ENCODE results near the gene MMS19.
"Not testable (repeated sequence)": the region's sequence is repeated elsewhere in the genome, so short reads cannot be mapped to it uniquely, and the experiment has no call there.

The MMS19 gene

GRCh38 chr10:97498076-97498840, at the start of gene MMS19:
Gene MMS19 (minus strand): TSS chr10:97498422. CDS start chr10:97498384, 38 bp downstream.
- DNase-seq (ENCODE audit: low read depth in 2 of 2, low spot score in 1 of 2): peak; percentile 98 to 100

- no peak for DNase-seq (ENCODE audit: low read depth in 2 of 2, low spot score in 1 of 2)
Measured at GRCh38 chr10:97547962-97548361, 49.7 kb upstream of the MMS19 start.

GRCh38 chr10:97547271-97547600, 49.0 kb upstream of the MMS19 start:
- DNase-seq (ENCODE audit: low read depth in 2 of 2, low spot score in 1 of 2): no peak

GRCh38 chr10:97546456-97547270, 48.4 kb upstream of the MMS19 start:
- no peak for DNase-seq (ENCODE audit: low read depth in 2 of 2, low spot score in 1 of 2)

- DNase-seq (ENCODE audit: low read depth in 2 of 2, low spot score in 1 of 2): no peak
Measured at GRCh38 chr10:97543025-97543546, 44.9 kb upstream of the MMS19 start.

- DNase-seq (ENCODE audit: low read depth in 2 of 2, low spot score in 1 of 2): no peak
Measured at GRCh38 chr10:97542169-97543024, 44.2 kb upstream of the MMS19 start.

GRCh38 chr10:97540669-97541500, 42.7 kb upstream of the MMS19 start:
- no peak for DNase-seq (ENCODE audit: low read depth in 2 of 2, low spot score in 1 of 2)

GRCh38 chr10:97539523-97540200, 41.4 kb upstream of the MMS19 start:
- DNase-seq (ENCODE audit: low read depth in 2 of 2, low spot score in 1 of 2): no peak

- no peak for DNase-seq (ENCODE audit: low read depth in 2 of 2, low spot score in 1 of 2)
Measured at GRCh38 chr10:97538839-97539238, 40.6 kb upstream of the MMS19 start.

GRCh38 chr10:97538411-97538810, 40.2 kb upstream of the MMS19 start:
- no peak for DNase-seq (ENCODE audit: low read depth in 2 of 2, low spot score in 1 of 2)

GRCh38 chr10:97537186-97537869, 39.1 kb upstream of the MMS19 start:
- no peak for DNase-seq (ENCODE audit: low read depth in 2 of 2, low spot score in 1 of 2)

GRCh38 chr10:97534746-97535367, 36.6 kb upstream of the MMS19 start:
- no peak for DNase-seq (ENCODE audit: low read depth in 2 of 2, low spot score in 1 of 2)

GRCh38 chr10:97533888-97534287, 35.7 kb upstream of the MMS19 start:
- no peak for DNase-seq (ENCODE audit: low read depth in 2 of 2, low spot score in 1 of 2)

- DNase-seq (ENCODE audit: low read depth in 2 of 2, low spot score in 1 of 2): no peak
Measured at GRCh38 chr10:97532935-97533671, 34.9 kb upstream of the MMS19 start.

GRCh38 chr10:97531401-97531986, 33.3 kb upstream of the MMS19 start:
- DNase-seq (ENCODE audit: low read depth in 2 of 2, low spot score in 1 of 2): no peak

- DNase-seq (ENCODE audit: low read depth in 2 of 2, low spot score in 1 of 2): no peak
Measured at GRCh38 chr10:97529685-97530465, 31.7 kb upstream of the MMS19 start.

- DNase-seq (ENCODE audit: low read depth in 2 of 2, low spot score in 1 of 2): not testable (repeated sequence)
Measured at GRCh38 chr10:97528876-97529275, 30.7 kb upstream of the MMS19 start.

Data from stimulated activated CD8-positive, alpha-beta memory T cell treated with anti-CD3 and anti-CD28 coated beads, Interleukin-4, amount 100 ng/mL, for 1 hour (primary cell).